H1 (cell line): ENCODE data around the gene ABCC2. TPM values are rescaled to one million over a fixed set of nuclear protein-coding genes. Genes with fewer than 3 reads are reported as not detected.

Experiments used
- CEBPB ChIP-seq: IDR thresholded peaks from 2 replicates; pipeline ENCODE4 v1.6.1; 2012; ENCODE audit warnings: low read depth, low read length
- CREB1 ChIP-seq: IDR thresholded peaks from 2 replicates; pipeline ENCODE4 v1.6.1; 2012; ENCODE audit warnings: inconsistent platforms
- RAD21 ChIP-seq, 2 experiments: IDR thresholded peaks in 1 of 2; conservative IDR thresholded peaks in 1 of 2; 2 replicates each; pipeline ENCODE4 v1.6.1; 2011; ENCODE audit warnings: low read depth in 2 of 2, low read length in 2 of 2, improper control_type of control experiment in 1 of 2, inconsistent platforms in 1 of 2, mild to moderate bottlenecking in 1 of 2, moderate library complexity in 1 of 2
- TCF12 ChIP-seq: IDR thresholded peaks from 2 replicates; pipeline ENCODE4 v1.6.1; 2011; ENCODE audit warnings: low read depth, mild to moderate bottlenecking, low read length
- ZNF274 ChIP-seq: IDR thresholded peaks from 2 replicates; pipeline ENCODE4 v1.7.0; 2012; ENCODE audit warnings: low read length, borderline replicate concordance; ENCODE audit errors: extremely low read depth
- polyA plus RNA-seq, 7 experiments: library from polyadenylated mRNA; depleted of rRNA in 3 of 7; stranded (reverse) in 5 of 7; unstranded in 2 of 7; fragments of >200 nt in 5 of 7; fragments of 200-250 nt in 2 of 7; gene quantifications; 1 replicate in 5 of 7; 2 replicates in 1 of 7; 4 replicates in 1 of 7; pipeline versions ENCODE4 v1.2.1 to v1.2.3, GENCODE V29; 2011 to 2013; ENCODE audit warnings: missing spikeins in 2 of 7, mixed read lengths in 2 of 7
- total RNA-seq: library from RNA; stranded (reverse); fragmentation: NEBNext Ultra II Directional; extraction: Animal tissue kit (Norgen Biotek cat#: 25700); gene quantifications from 2 replicates; pipeline ENCODE4 v1.2.1, GENCODE V29; 2021
- TF ChIP-seq, protein P1 (sequence below): IDR thresholded peaks from 2 replicates; pipeline ENCODE4 v1.6.1; 2012; ENCODE audit warnings: low read length, inconsistent platforms
- TF ChIP-seq, protein P2 (sequence below): IDR thresholded peaks from 2 replicates; pipeline ENCODE4 v1.6.1; 2012; ENCODE audit warnings: inconsistent platforms

Gene ABCC2
- total and polyA plus RNA-seq, 2 of the 8 experiments (the other 6 are each of a cell fraction or from before 2014, with no cell fraction given) = 0.74 to 1.1 TPM

DNA sequence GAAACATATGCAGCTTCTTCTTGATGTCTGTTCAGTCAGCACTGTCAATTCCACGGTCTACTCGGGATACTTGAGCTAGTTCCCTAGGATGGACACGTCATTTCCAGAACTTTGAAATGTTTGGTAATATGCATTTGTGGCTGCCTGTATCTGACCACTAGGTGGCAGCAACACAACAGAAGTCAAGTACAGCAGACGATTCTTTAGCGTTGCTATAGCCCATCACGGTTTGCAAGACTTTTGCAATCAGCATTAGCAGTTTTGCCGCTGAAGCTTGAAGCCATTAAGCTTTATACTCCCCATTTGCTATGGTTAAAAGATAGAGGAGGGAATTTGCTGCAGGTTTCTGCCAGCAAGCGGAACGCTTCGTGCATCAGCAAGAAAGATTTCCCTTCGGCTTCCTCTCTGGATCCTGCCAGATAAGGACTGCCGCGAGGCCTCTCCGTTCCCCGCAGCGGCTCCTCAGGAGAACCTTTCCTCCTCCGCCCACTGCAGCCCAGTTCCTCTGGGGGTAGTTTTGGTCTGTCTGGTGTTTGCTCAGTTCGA is 63.5 kb downstream of the ABCC2 start (continued):
- TF ChIP-seq, protein P1, sequence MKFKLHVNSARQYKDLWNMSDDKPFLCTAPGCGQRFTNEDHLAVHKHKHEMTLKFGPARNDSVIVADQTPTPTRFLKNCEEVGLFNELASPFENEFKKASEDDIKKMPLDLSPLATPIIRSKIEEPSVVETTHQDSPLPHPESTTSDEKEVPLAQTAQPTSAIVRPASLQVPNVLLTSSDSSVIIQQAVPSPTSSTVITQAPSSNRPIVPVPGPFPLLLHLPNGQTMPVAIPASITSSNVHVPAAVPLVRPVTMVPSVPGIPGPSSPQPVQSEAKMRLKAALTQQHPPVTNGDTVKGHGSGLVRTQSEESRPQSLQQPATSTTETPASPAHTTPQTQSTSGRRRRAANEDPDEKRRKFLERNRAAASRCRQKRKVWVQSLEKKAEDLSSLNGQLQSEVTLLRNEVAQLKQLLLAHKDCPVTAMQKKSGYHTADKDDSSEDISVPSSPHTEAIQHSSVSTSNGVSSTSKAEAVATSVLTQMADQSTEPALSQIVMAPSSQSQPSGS = 0 out of 2 replicates have a peak, but pooled peaks have one; percentile 24
- TF ChIP-seq TCF12 = no peak
- TF ChIP-seq CREB1 = peak; percentile 28; the same call in 1 of the 2 replicates
- peak; percentile 82 for TF ChIP-seq CEBPB
- TF ChIP-seq RAD21 (IDR thresholded peaks at IDR 0.05 in 1 of 2, conservative IDR thresholded peaks at IDR 0.05 in 1 of 2; ENCODE audit: low read depth in 2 of 2, low read length in 2 of 2) = peak; percentile 95 to 97
- TF ChIP-seq, protein P2, sequence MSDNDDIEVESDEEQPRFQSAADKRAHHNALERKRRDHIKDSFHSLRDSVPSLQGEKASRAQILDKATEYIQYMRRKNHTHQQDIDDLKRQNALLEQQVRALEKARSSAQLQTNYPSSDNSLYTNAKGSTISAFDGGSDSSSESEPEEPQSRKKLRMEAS = no peak
- TF ChIP-seq ZNF274 = no peak
